DND-41 (cell line): Measurements from ENCODE around the gene FNDC3B.

ENCODE experiments used
- ATAC-seq: fragments of 200-7000 bp; cut with Tn5 transposase; 3 replicates; pipeline ENCODE4 v1.9.1; 2021; ENCODE audit warnings: low read depth; ENCODE audit not compliant: insufficient read depth
- DNase-seq: peaks from one replicate; pipeline ENCODE4 v3.0.0-alpha.2; 2020
- H2AFZ ChIP-seq: 2 replicates; pipeline ENCODE4 v1.6.0; 2012; ENCODE audit warnings: low read depth, low read length
- H3K27ac ChIP-seq: 2 replicates; pipeline ENCODE4 v1.5.1; 2012; ENCODE audit warnings: low read length, inconsistent platforms
- H3K27me3 ChIP-seq: fragments of 200-600 bp; sonication (generic); 2 replicates; pipeline ENCODE4 v1.6.0; 2012; ENCODE audit warnings: low read length, mild to moderate bottlenecking, inconsistent platforms; ENCODE audit not compliant: insufficient read depth, poor library complexity
- H3K36me3 ChIP-seq: 2 replicates; pipeline ENCODE4 v1.5.1; 2012; ENCODE audit warnings: low read length, inconsistent platforms; ENCODE audit not compliant: insufficient read depth
- H3K4me1 ChIP-seq: 2 replicates; pipeline ENCODE4 v1.5.1; 2012; ENCODE audit warnings: mild to moderate bottlenecking, low read length; ENCODE audit not compliant: insufficient read depth
- H3K4me2 ChIP-seq: 2 replicates; pipeline ENCODE4 v1.6.0; 2012; ENCODE audit warnings: mild to moderate bottlenecking, moderate library complexity, low read length, inconsistent platforms; ENCODE audit not compliant: insufficient read depth
- H3K4me3 ChIP-seq, 2 experiments: fragments of 200-600 bp in 1 of 2; shearing (Covaris generic) in 1 of 2; 2 replicates each; pipeline ENCODE4 v1.5.1; 2012 to 2016; ENCODE audit warnings: inconsistent platforms in 2 of 2, low read length in 2 of 2, mild to moderate bottlenecking in 2 of 2, low read depth in 1 of 2, moderate library complexity in 1 of 2
- H3K79me2 ChIP-seq: 2 replicates; pipeline ENCODE4 v1.6.0; 2012; ENCODE audit warnings: low read length, inconsistent platforms; ENCODE audit not compliant: insufficient read depth
- H3K9ac ChIP-seq: 2 replicates; pipeline ENCODE4 v1.6.0; 2012; ENCODE audit warnings: low read depth, mild to moderate bottlenecking, inconsistent platforms, low read length, moderate library complexity
- H3K9me3 ChIP-seq: 2 replicates; pipeline ENCODE4 v1.5.1; 2012; ENCODE audit warnings: low read length, moderate library complexity, mild to moderate bottlenecking, inconsistent platforms; ENCODE audit not compliant: insufficient read depth, severe bottlenecking
- H4K20me1 ChIP-seq: 2 replicates; pipeline ENCODE4 v1.6.0; 2012; ENCODE audit warnings: low read length; ENCODE audit not compliant: insufficient read depth
- CTCF ChIP-seq: IDR thresholded peaks from 2 replicates; pipeline ENCODE4 v1.5.1; 2012; ENCODE audit warnings: borderline replicate concordance, low read length, moderate library complexity, mild to moderate bottlenecking; ENCODE audit not compliant: poor library complexity, severe bottlenecking; ENCODE audit errors: extremely low read depth
- EZH2 ChIP-seq: IDR thresholded peaks from 3 replicates; pipeline ENCODE4 v1.6.1; 2012; ENCODE audit warnings: borderline replicate concordance, low read depth, mild to moderate bottlenecking, moderate library complexity, low read length, inconsistent platforms; ENCODE audit not compliant: severe bottlenecking

Gene FNDC3B

GRCh38 chr3:172077197-172077757 lies 37.9 kb downstream of the FNDC3B start:
- no peaks in the 10 kb centered on the region for H4K20me1 ChIP-seq
- no peaks in the 10 kb centered on the region for H3K9me3 ChIP-seq
- no peak for ATAC-seq
- TF ChIP-seq EZH2 (no peak), CTCF (no peak)
- no peak overlapping the region for H2AFZ ChIP-seq
- no peaks in the 10 kb centered on the region for H3K79me2 ChIP-seq
- H3K36me3 ChIP-seq, result no peaks in the 10 kb centered on the region
- no peaks in the 10 kb centered on the region for H3K4me1 ChIP-seq
- no peak overlapping the region for H3K4me3 ChIP-seq
- no peaks in the 10 kb centered on the region for H3K27me3 ChIP-seq
- H3K9ac ChIP-seq, result no peak overlapping the region
- no peak for DNase-seq
- no peak overlapping the region for H3K4me2 ChIP-seq
- H3K27ac ChIP-seq, result no peak overlapping the region

GRCh38 chr3:172078244-172078643 lies 38.9 kb downstream of the FNDC3B start:
- Histone ChIP-seq H3K27ac (no peak overlapping the region), H3K79me2 (no peaks in the 10 kb centered on the region), H3K27me3 (no peaks in the 10 kb centered on the region), H3K4me3 (no peak overlapping the region), H3K9me3 (no peaks in the 10 kb centered on the region), H3K9ac (no peak overlapping the region), H3K36me3 (no peaks in the 10 kb centered on the region), H3K4me1 (no peaks in the 10 kb centered on the region), H4K20me1 (no peaks in the 10 kb centered on the region), H3K4me2 (no peak overlapping the region), H2AFZ (no peak overlapping the region)
- DNase-seq, result no peak
- ATAC-seq, result no peak
- TF ChIP-seq EZH2, result no peak
- TF ChIP-seq CTCF, result no peak

GRCh38 chr3:172078721-172079120 lies 39.3 kb downstream of the FNDC3B start:
- Histone ChIP-seq H3K4me3 (no peak overlapping the region), H3K79me2 (no peaks in the 10 kb centered on the region), H3K4me1 (no peaks in the 10 kb centered on the region), H3K9me3 (no peaks in the 10 kb centered on the region), H3K27ac (no peak overlapping the region), H3K27me3 (no peaks in the 10 kb centered on the region), H3K9ac (no peak overlapping the region), H2AFZ (no peak overlapping the region), H3K4me2 (no peak overlapping the region), H3K36me3 (no peaks in the 10 kb centered on the region), H4K20me1 (no peaks in the 10 kb centered on the region)
- TF ChIP-seq CTCF, result no peak
- TF ChIP-seq EZH2, result no peak
- DNase-seq, result no peak
- no peak for ATAC-seq
